ENCODE results near the gene NTNG2.
"Not testable (repeated sequence)": the region's sequence is repeated elsewhere in the genome, so short reads cannot be mapped to it uniquely, and the experiment has no call there.

The NTNG2 gene

GRCh38 chr9:132129535-132129934 lies 32.3 kb upstream of the NTNG2 start:
- H3K27me3 ChIP-seq: peaks cover 100% of the 10 kb centered on the region
- no peaks in the 10 kb centered on the region for H3K4me1 ChIP-seq (ENCODE audit: control insufficient read depth in 1 of 2, insufficient read depth in 1 of 2, low read depth in 1 of 2, low read length in 1 of 2)
- H3K27ac ChIP-seq: no peak overlapping the region
- TF ChIP-seq, protein P1, sequence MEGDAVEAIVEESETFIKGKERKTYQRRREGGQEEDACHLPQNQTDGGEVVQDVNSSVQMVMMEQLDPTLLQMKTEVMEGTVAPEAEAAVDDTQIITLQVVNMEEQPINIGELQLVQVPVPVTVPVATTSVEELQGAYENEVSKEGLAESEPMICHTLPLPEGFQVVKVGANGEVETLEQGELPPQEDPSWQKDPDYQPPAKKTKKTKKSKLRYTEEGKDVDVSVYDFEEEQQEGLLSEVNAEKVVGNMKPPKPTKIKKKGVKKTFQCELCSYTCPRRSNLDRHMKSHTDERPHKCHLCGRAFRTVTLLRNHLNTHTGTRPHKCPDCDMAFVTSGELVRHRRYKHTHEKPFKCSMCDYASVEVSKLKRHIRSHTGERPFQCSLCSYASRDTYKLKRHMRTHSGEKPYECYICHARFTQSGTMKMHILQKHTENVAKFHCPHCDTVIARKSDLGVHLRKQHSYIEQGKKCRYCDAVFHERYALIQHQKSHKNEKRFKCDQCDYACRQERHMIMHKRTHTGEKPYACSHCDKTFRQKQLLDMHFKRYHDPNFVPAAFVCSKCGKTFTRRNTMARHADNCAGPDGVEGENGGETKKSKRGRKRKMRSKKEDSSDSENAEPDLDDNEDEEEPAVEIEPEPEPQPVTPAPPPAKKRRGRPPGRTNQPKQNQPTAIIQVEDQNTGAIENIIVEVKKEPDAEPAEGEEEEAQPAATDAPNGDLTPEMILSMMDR (IDR thresholded peaks at IDR 0.05): no peak
- no peaks in the 10 kb centered on the region for H3K36me3 ChIP-seq
- no peak overlapping the region for H3K4me3 ChIP-seq (ENCODE audit: low read depth in 1 of 2, low read length in 1 of 2)
- H3K9me3 ChIP-seq: no peaks in the 10 kb centered on the region

DNA sequence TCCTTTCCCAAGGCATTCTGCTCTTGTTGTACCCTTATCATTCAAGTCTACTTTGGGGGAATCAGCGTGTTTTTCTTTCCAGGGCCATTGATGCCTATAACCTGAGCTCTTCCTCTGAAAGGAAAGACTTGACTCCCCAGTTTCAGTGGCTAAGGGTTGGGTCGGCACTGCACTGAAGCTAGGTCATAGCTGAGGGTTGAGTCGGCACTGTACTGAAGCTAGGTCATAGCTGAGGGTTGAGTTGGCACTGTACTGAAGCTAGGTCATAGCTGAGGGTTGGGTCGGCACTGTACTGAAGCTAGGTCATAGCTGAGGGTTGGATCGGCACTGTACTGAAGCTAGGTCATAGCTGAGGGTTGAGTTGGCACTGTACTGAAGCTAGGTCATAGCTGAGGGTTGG lies 27.8 kb upstream of the NTNG2 start:
- peaks cover 97% of the 10 kb centered on the region for H3K27me3 ChIP-seq
- not testable (repeated sequence) for H3K36me3 ChIP-seq; H3K9me3 ChIP-seq; H3K4me1 ChIP-seq (ENCODE audit: control insufficient read depth in 1 of 2, insufficient read depth in 1 of 2, low read depth in 1 of 2, low read length in 1 of 2); H3K4me3 ChIP-seq (ENCODE audit: low read depth in 1 of 2, low read length in 1 of 2); H3K27ac ChIP-seq

DNA sequence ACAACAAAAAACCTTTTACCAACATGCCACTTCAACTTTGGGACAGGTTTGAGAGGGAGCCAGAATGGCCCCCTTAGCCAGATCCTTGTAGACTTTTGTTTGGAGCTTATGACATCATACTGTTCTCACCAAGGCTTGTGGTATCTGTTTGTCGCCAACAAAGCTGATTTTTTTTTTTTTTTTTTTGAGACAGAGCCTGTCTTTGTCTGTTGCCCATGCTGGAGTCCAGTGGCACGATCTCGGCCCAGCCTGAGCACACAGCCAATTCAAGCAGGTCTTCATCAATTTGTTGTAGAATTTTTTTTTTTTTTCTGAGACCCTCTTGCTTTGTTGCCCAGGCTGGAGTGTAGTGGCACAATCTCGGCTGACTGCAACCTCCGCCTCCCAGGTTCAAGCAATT lies 26.4 kb upstream of the NTNG2 start:
- Histone ChIP-seq H3K9me3 (no peaks in the 10 kb centered on the region), H3K4me3 (ENCODE audit: low read depth in 1 of 2, low read length in 1 of 2) (no peak overlapping the region), H3K27ac (no peak overlapping the region), H3K4me1 (ENCODE audit: control insufficient read depth in 1 of 2, insufficient read depth in 1 of 2, low read depth in 1 of 2, low read length in 1 of 2) (no peaks in the 10 kb centered on the region), H3K27me3 (peaks cover 97% of the 10 kb centered on the region), H3K36me3 (no peaks in the 10 kb centered on the region)
- TF ChIP-seq, protein P1 (IDR thresholded peaks at IDR 0.05): no peak

DNA sequence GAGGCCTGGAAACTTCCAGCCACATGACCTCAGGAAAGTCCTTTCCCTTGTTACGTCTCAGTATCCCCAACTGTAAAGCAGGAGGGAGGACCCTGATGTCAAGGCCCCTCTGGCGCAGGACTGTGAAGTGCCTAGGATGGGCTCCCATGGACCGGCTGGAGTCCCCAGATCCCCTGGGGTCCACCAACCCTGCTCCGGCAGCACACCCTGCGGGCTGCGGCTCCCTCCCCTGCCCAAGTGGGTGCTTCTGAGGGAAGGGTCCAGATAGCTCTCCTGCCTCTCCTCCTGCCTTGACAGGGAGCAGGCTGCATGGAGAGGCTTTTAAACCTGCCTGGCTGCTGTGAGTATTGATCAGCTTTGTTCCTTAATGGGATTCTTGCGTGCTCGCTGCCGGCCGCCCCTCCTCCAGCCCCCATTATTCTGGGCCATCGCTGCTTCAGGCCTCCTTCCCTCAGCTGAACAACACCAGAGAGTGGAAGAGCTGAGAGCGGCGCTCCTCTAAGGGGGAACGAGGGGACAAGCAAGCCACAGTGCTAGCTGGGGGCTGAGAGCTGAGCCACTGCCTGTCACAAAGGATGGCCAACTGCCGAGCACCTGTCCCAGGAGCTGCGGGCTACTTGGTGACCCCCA lies 25.6 kb upstream of the NTNG2 start:
- Histone ChIP-seq H3K36me3 (no peaks in the 10 kb centered on the region), H3K4me1 (ENCODE audit: control insufficient read depth in 1 of 2, insufficient read depth in 1 of 2, low read depth in 1 of 2, low read length in 1 of 2) (no peaks in the 10 kb centered on the region), H3K27ac (no peak overlapping the region), H3K9me3 (no peaks in the 10 kb centered on the region), H3K4me3 (ENCODE audit: low read depth in 1 of 2, low read length in 1 of 2) (no peak overlapping the region), H3K27me3 (peaks cover 97% of the 10 kb centered on the region)
- TF ChIP-seq, protein P1 (IDR thresholded peaks at IDR 0.05): no peak

DNA sequence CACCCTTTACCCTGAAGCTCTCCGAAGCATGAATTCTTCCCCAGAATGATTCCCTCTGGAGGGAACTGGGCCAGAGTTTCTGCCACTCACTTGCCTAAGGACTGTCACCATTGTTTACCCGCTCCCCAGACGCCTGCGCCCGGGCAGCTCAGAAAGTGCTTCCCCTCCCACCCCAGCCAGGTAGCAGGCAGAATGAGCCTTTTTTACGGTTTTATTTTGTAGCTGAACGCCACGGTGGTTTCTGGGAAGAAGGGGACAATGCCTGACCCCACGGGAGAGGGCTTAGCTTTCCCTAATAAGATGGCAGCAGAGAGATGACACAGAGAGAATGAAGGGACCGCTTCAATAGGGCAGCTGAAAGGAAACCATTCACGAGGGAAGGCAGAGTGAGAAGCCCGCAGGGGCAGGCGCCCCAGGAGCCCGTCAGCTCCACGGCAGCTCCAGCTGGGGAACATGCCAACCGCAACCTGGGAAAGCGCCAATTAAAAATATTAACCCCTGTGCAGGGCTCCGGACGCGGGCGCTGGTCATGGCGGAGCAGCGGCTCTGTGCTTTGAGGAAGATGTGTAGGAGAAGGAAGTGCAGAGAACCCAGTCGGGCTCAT lies 20.4 kb upstream of the NTNG2 start:
- Histone ChIP-seq H3K9me3 (no peaks in the 10 kb centered on the region), H3K27me3 (peaks cover 100% of the 10 kb centered on the region), H3K36me3 (no peaks in the 10 kb centered on the region), H3K4me3 (ENCODE audit: low read depth in 1 of 2, low read length in 1 of 2) (peak overlapping the region; percentile 34 to 39), H3K27ac (no peak overlapping the region), H3K4me1 (ENCODE audit: control insufficient read depth in 1 of 2, insufficient read depth in 1 of 2, low read depth in 1 of 2, low read length in 1 of 2) (peaks cover 0 to 4% of the 10 kb centered on the region in 2 experiments)
- TF ChIP-seq, protein P1 (IDR thresholded peaks at IDR 0.05): no peak

GRCh38 chr9:132141948-132142594 lies 19.8 kb upstream of the NTNG2 start:
- TF ChIP-seq, protein P1 (IDR thresholded peaks at IDR 0.05): no peak
- Histone ChIP-seq H3K9me3 (no peaks in the 10 kb centered on the region), H3K36me3 (no peaks in the 10 kb centered on the region), H3K27me3 (peaks cover 100% of the 10 kb centered on the region), H3K4me1 (ENCODE audit: control insufficient read depth in 1 of 2, insufficient read depth in 1 of 2, low read depth in 1 of 2, low read length in 1 of 2) (peaks cover 0 to 4% of the 10 kb centered on the region in 2 experiments), H3K4me3 (ENCODE audit: low read depth in 1 of 2, low read length in 1 of 2) (peak overlapping the region; percentile 34 to 39), H3K27ac (no peak overlapping the region)
